Measurements from ENCODE around the gene EPB41L3.

Gene EPB41L3

GRCh38 chr18:5542515-5543035 lies 1.2 kb downstream of the EPB41L3 start (continued):
- TF ChIP-seq PBX3 (CRISPR knock-in tag; IDR thresholded peaks at IDR 0.05), result no peak
- no peak for TF ChIP-seq ZFP41 (tag by site-specific recombination; IDR thresholded peaks at IDR 0.05; ENCODE audit: borderline replicate concordance)
- no peak for TF ChIP-seq TCF7L2 (IDR thresholded peaks at IDR 0.05; ENCODE audit: borderline replicate concordance, low read depth, low read length)
- no peak for TF ChIP-seq ZNF280D (tag by site-specific recombination; IDR thresholded peaks at IDR 0.05)
- no peak for TF ChIP-seq ZNF518A (tag by site-specific recombination; conservative IDR thresholded peaks at IDR 0.05; ENCODE audit: low read depth)
- TF ChIP-seq ZNF362 (tag by site-specific recombination; IDR thresholded peaks at IDR 0.05), result no peak
- TF ChIP-seq ZNF510 (tag by site-specific recombination; IDR thresholded peaks at IDR 0.05; ENCODE audit: insufficient replicate concordance), result no peak
- no peak for TF ChIP-seq ZNF2 (tag by site-specific recombination; IDR thresholded peaks at IDR 0.05)
- peak; percentile 91 for TF ChIP-seq PRDM10 (tag by site-specific recombination; IDR thresholded peaks at IDR 0.05)
- TF ChIP-seq ZSCAN30 (tag by site-specific recombination; IDR thresholded peaks at IDR 0.05), result no peak
- no peak for TF ChIP-seq ZNF560 (tag by site-specific recombination; IDR thresholded peaks at IDR 0.05; ENCODE audit: borderline replicate concordance)
- no peak for TF ChIP-seq ZNF837 (tag by site-specific recombination; IDR thresholded peaks at IDR 0.05)
- no peak for TF ChIP-seq ZIC2 (tag by site-specific recombination; IDR thresholded peaks at IDR 0.05)
- no peak for TF ChIP-seq ZNF558 (tag by site-specific recombination; IDR thresholded peaks at IDR 0.05)
- no peak for TF ChIP-seq OSR2 (tag by site-specific recombination; IDR thresholded peaks at IDR 0.05)
- TF ChIP-seq ZNF10 (tag by site-specific recombination; IDR thresholded peaks at IDR 0.05), result no peak
- no peak for TF ChIP-seq PRDM2 (tag by site-specific recombination; IDR thresholded peaks at IDR 0.05; ENCODE audit: borderline replicate concordance)
- no peak for TF ChIP-seq ZBTB8A (tag by site-specific recombination; IDR thresholded peaks at IDR 0.05)
- TF ChIP-seq KLF10 (tag by site-specific recombination; IDR thresholded peaks at IDR 0.05), result peak; percentile 45
